HCT116 (cell line): Measurements from ENCODE around the gene RAB5IF.

Experiments
- CEBPB ChIP-seq: IDR thresholded peaks from 2 replicates; pipeline ENCODE4 v1.6.1; 2012; ENCODE audit warnings: low read depth
- EGR1 ChIP-seq: IDR thresholded peaks from 2 replicates; pipeline ENCODE4 v1.6.1; 2012; ENCODE audit warnings: low read depth
- EZH2 ChIP-seq: fragments of 200-600 bp; sonication (generic); IDR thresholded peaks from 2 replicates; pipeline ENCODE4 v1.6.1; 2017; ENCODE audit warnings: antibody characterized with exemption, mixed run types
- EZH2phosphoT487 ChIP-seq: fragments of 200-600 bp; IDR thresholded peaks from 2 replicates; pipeline ENCODE4 v1.6.1; 2018; ENCODE audit warnings: antibody characterized with exemption, borderline replicate concordance
- JUND ChIP-seq: IDR thresholded peaks from 2 replicates; pipeline ENCODE4 v1.6.1; 2012
- POLR2A ChIP-seq: IDR thresholded peaks from 2 replicates; pipeline ENCODE4 v1.7.0; 2011; ENCODE audit warnings: borderline replicate concordance; ENCODE audit not compliant: insufficient read depth, insufficient read length; ENCODE audit errors: extremely low read depth
- POLR2AphosphoS5 ChIP-seq: IDR thresholded peaks from 2 replicates; pipeline ENCODE4 v1.6.1; 2011; ENCODE audit warnings: mild to moderate bottlenecking, low read depth, low read length, moderate library complexity
- RAD21 ChIP-seq: IDR thresholded peaks from 2 replicates; pipeline ENCODE4 v1.6.1; 2012; ENCODE audit warnings: low read depth, mild to moderate bottlenecking
- TF ChIP-seq, protein P1 (sequence below), 3 experiments: fragments of 200-600 bp in 1 of 3; sonication (generic) in 1 of 3; IDR thresholded peaks in 2 of 3; conservative IDR thresholded peaks in 1 of 3; 2 replicates each; pipeline ENCODE4 v1.5.1; 2012 to 2017; ENCODE audit warnings: low read depth in 2 of 3, low read length in 2 of 3, antibody characterized with exemption in 1 of 3, borderline replicate concordance in 1 of 3, control low read depth in 1 of 3, mild to moderate bottlenecking in 1 of 3, mixed read lengths in 1 of 3, mixed run types in 1 of 3, moderate library complexity in 1 of 3; ENCODE audit not compliant: insufficient read depth in 1 of 3

DNA sequence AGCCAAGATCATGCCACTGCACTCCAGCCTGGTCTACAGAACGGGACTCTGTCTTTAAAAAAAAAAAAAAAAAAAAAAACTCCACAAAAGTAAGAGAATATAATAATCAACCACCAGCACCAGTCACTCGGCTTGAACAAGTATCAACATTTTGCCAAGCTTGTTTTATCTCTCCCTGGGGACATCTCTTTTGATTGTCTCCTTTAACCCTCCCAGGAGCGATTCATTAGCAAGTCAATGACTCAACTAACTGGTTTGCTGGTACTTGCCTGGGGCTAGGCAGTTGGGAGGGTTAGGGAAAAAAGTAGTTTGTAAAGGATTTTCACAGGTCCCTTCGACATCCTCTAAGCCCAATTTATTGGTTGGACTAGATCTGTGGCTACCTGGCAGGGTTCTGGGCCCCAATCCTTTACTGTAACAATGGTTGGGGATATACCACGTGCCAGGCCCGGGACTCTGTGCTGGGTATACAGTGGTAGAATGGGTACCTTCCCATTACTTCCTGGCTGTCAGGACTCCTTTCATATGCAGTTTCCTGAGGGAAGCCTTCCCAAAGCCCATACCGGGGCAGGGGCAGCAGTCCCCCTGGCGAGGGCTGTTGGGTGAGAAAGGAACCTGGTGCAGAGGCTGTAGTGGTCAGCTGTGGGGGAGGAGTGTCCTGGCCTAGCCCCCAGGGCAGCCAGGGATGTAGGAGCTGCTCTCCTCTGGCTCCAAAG, 20.0 kb upstream of the RAB5IF start:
- no peak for TF ChIP-seq EZH2
- TF ChIP-seq, protein P1, sequence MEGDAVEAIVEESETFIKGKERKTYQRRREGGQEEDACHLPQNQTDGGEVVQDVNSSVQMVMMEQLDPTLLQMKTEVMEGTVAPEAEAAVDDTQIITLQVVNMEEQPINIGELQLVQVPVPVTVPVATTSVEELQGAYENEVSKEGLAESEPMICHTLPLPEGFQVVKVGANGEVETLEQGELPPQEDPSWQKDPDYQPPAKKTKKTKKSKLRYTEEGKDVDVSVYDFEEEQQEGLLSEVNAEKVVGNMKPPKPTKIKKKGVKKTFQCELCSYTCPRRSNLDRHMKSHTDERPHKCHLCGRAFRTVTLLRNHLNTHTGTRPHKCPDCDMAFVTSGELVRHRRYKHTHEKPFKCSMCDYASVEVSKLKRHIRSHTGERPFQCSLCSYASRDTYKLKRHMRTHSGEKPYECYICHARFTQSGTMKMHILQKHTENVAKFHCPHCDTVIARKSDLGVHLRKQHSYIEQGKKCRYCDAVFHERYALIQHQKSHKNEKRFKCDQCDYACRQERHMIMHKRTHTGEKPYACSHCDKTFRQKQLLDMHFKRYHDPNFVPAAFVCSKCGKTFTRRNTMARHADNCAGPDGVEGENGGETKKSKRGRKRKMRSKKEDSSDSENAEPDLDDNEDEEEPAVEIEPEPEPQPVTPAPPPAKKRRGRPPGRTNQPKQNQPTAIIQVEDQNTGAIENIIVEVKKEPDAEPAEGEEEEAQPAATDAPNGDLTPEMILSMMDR (IDR thresholded peaks at IDR 0.05 in 2 of 3, conservative IDR thresholded peaks at IDR 0.05 in 1 of 3; ENCODE audit: borderline replicate concordance in 1 of 3, insufficient read depth in 1 of 3, low read depth in 2 of 3, low read length in 2 of 3): no peak
- TF ChIP-seq RAD21: no peak
- no peak for TF ChIP-seq POLR2A
- no peak for TF ChIP-seq CEBPB
- TF ChIP-seq POLR2AphosphoS5: no peak
- no peak for TF ChIP-seq EGR1
- TF ChIP-seq EZH2phosphoT487: no peak
- no peak for TF ChIP-seq JUND
